K562 (cell line): ENCODE results near the gene VMP1. TPM values are rescaled to one million over a fixed set of nuclear protein-coding genes. Genes with fewer than 3 reads are reported as not detected.
A peak's percentile ranks its signal among the peaks of the same experiment; 100 is the strongest.

Source experiments
- CGGBP1 ChIP-seq: fragments of 250-450 bp; sonication (Bioruptor Pico); IDR thresholded peaks from 2 replicates; pipeline ENCODE4 v1.9.0; 2021; ENCODE audit warnings: mild to moderate bottlenecking
- DPF2 ChIP-seq: fragments of 450-650 bp; IDR thresholded peaks from 2 replicates; pipeline ENCODE4 v1.6.1; 2016
- E2F4 ChIP-seq: sonication (generic); formaldehyde crosslinking; IDR thresholded peaks from 2 replicates; pipeline ENCODE4 v1.8.0; 2022; ENCODE audit warnings: mild to moderate bottlenecking, low read depth, missing genetic modification reagents
- EP400 ChIP-seq: fragments of 450-650 bp; IDR thresholded peaks from 2 replicates; pipeline ENCODE4 v1.6.1; 2017; ENCODE audit warnings: antibody characterized with exemption, mild to moderate bottlenecking, moderate library complexity
- JUND ChIP-seq, 2 experiments: IDR thresholded peaks; 2 replicates in 1 of 2; 3 replicates in 1 of 2; pipeline ENCODE4 v1.6.1; 2011; ENCODE audit warnings: borderline replicate concordance in 2 of 2, low read depth in 2 of 2, low read length in 2 of 2, improper control_type of control experiment in 1 of 2, missing biosample characterization in 1 of 2, missing genetic modification characterization in 1 of 2, missing genetic modification reagents in 1 of 2
- KLF6 ChIP-seq: fragments of 250-450 bp; sonication (Bioruptor Pico); IDR thresholded peaks from 2 replicates; pipeline ENCODE4 v1.4.0; 2020; ENCODE audit warnings: mild to moderate bottlenecking, moderate library complexity, borderline replicate concordance
- L3MBTL2 ChIP-seq: fragments of 450-650 bp; IDR thresholded peaks from 2 replicates; pipeline ENCODE4 v1.6.1; 2016; ENCODE audit warnings: mild to moderate bottlenecking, moderate library complexity
- MLLT1 ChIP-seq, 2 experiments: fragments of 450-650 bp; IDR thresholded peaks; 2 replicates each; pipeline ENCODE4 v1.6.1; 2016
- MTA3 ChIP-seq: fragments of 450-650 bp; formaldehyde crosslinking; IDR thresholded peaks from 2 replicates; pipeline ENCODE4 v1.6.1; 2017; ENCODE audit warnings: mild to moderate bottlenecking, borderline replicate concordance
- NR2F6 ChIP-seq: fragments of 450-650 bp; formaldehyde crosslinking; IDR thresholded peaks from 2 replicates; pipeline ENCODE4 v1.4.0; 2020; ENCODE audit warnings: mild to moderate bottlenecking
- POU5F1 ChIP-seq: fragments of 150-350 bp; IDR thresholded peaks from 2 replicates; pipeline ENCODE4 v1.6.1; 2014; ENCODE audit warnings: borderline replicate concordance, low read length, low read depth, mild to moderate bottlenecking; ENCODE audit not compliant: partially characterized antibody
- PTRF ChIP-seq: fragments of 450-650 bp; IDR thresholded peaks from 2 replicates; pipeline ENCODE4 v1.6.1; 2016; ENCODE audit warnings: mild to moderate bottlenecking, missing genetic modification characterization, missing compliant biosample characterization
- SMAD1 ChIP-seq: fragments of 150-350 bp; IDR thresholded peaks from 2 replicates; pipeline ENCODE4 v1.6.1; 2014; ENCODE audit warnings: low read length, low read depth; ENCODE audit not compliant: partially characterized antibody
- SMAD2 ChIP-seq: fragments of 150-350 bp; IDR thresholded peaks from 2 replicates; pipeline ENCODE4 v1.6.1; 2014; ENCODE audit warnings: low read depth, mild to moderate bottlenecking, low read length
- SMAD4 ChIP-seq: fragments of 250-450 bp; sonication (Bioruptor Pico); conservative IDR thresholded peaks from 2 replicates; pipeline ENCODE4 v1.8.0; 2021; ENCODE audit warnings: inconsistent platforms, mild to moderate bottlenecking, moderate library complexity
- SMC3 ChIP-seq: conservative IDR thresholded peaks from 2 replicates; pipeline ENCODE4 v1.6.1; 2011; ENCODE audit warnings: low read depth, low read length, improper control_type of control experiment; ENCODE audit not compliant: insufficient read depth
- SOX6 ChIP-seq: fragments of 450-650 bp; IDR thresholded peaks from 2 replicates; pipeline ENCODE4 v1.6.1; 2014; ENCODE audit warnings: mild to moderate bottlenecking
- SPI1 ChIP-seq: IDR thresholded peaks from 2 replicates; pipeline ENCODE4 v1.6.1; 2011; ENCODE audit warnings: low read depth, low read length, control low read depth, borderline replicate concordance
- SRSF7 ChIP-seq: fragments of 200-400 bp; formaldehyde crosslinking; optimal IDR thresholded peaks from 2 replicates; pipeline ENCODE3; 2017; ENCODE audit warnings: mild to moderate bottlenecking, low read depth, low read length
- SUPT5H ChIP-seq: fragments of 450-650 bp; IDR thresholded peaks from 2 replicates; pipeline ENCODE4 v1.6.1; 2016
- ZBTB7A ChIP-seq: IDR thresholded peaks from 2 replicates; pipeline ENCODE4 v1.6.1; 2011; ENCODE audit warnings: low read depth, mild to moderate bottlenecking, low read length, moderate library complexity, borderline replicate concordance; ENCODE audit not compliant: control insufficient read depth
- ZFP36 ChIP-seq: fragments of 150-350 bp; IDR thresholded peaks from 2 replicates; pipeline ENCODE4 v1.6.1; 2018; ENCODE audit warnings: low read length, low read depth; ENCODE audit not compliant: partially characterized antibody
- ZNF12 ChIP-seq: sonication (generic); formaldehyde crosslinking; IDR thresholded peaks from 2 replicates; pipeline ENCODE4 v1.4.0; 2020; ENCODE audit warnings: mild to moderate bottlenecking, missing genetic modification reagents
- ZNF311 ChIP-seq: fragments of 250-450 bp; sonication (Bioruptor Pico); IDR thresholded peaks from 2 replicates; pipeline ENCODE4 v1.4.0; 2020; ENCODE audit warnings: mild to moderate bottlenecking, moderate library complexity
- ZNF449 ChIP-seq: fragments of 250-450 bp; sonication (Bioruptor Pico); IDR thresholded peaks from 2 replicates; pipeline ENCODE4 v1.8.0; 2022; ENCODE audit warnings: moderate library complexity, mild to moderate bottlenecking, inconsistent platforms
- polyA plus RNA-seq, 8 experiments: library from polyadenylated mRNA; depleted of rRNA in 4 of 8; stranded (reverse) in 5 of 8; unstranded in 3 of 8; fragments of >200 nt; fragmentation: Nextera tagmentation in 2 of 8; fragmentation: Illumina TruSeq in 1 of 8; extraction: Ambion mirVana in 2 of 8; extraction: Trizol in 1 of 8; gene quantifications; 2 replicates each; pipeline versions ENCODE4 v1.2.1 to v1.2.3, GENCODE V29; 2011 to 2014; ENCODE audit warnings: inconsistent platforms in 1 of 8, missing spikeins in 1 of 8
- total RNA-seq, 7 experiments: library from RNA; depleted of rRNA in 6 of 7; stranded (reverse); fragments of >200 nt in 6 of 7; fragmentation: Illumina TruSeq in 2 of 7; extraction: Trizol in 2 of 7; gene quantifications; 2 replicates each; pipeline versions ENCODE4 v1.2.1 to v1.2.3, GENCODE V29; 2011 to 2021; ENCODE audit warnings: low replicate concordance in 1 of 7

Gene VMP1
- total and polyA plus RNA-seq, 9 of the 15 experiments (the other 6 are each of a cell fraction or from before 2014, with no cell fraction given) = 123 to 304 (median 151) TPM

GRCh38 chr17:59684967-59685366 lies 22.5 kb upstream of the VMP1 start (continued):
- TF ChIP-seq E2F4 (CRISPR knock-in tag) (no peak), L3MBTL2 (0 out of 2 replicates have a peak, but pooled peaks have one; percentile 23), MLLT1 (IDR thresholded peaks at IDR 0.05) (0 out of 4 replicates have a peak, but pooled peaks of 1 of the 2 experiments have one; percentile 51), JUND (IDR thresholded peaks at IDR 0.05; ENCODE audit: borderline replicate concordance, low read depth, low read length) (peak; percentile 84), JUND (tag; IDR thresholded peaks at IDR 0.05; ENCODE audit: borderline replicate concordance, low read depth, low read length) (peak; percentile 49; the same call in 1 of the 3 replicates), ZNF311 (0 out of 2 replicates have a peak, but pooled peaks have one; percentile 62), SMAD1 (peak; percentile 58), ZNF449 (CRISPR knock-in tag) (peak; percentile 63; the same call in 1 of the 2 replicates), SUPT5H (no peak), MTA3 (no peak), ZNF12 (CRISPR knock-in tag) (no peak), DPF2 (peak; percentile 98), EP400 (peak; percentile 28; the same call in 1 of the 2 replicates), SMAD2 (no peak), ZBTB7A (no peak), SRSF7 (no peak), PTRF (tag) (no peak), KLF6 (CRISPR knock-in tag) (no peak), CGGBP1 (CRISPR knock-in tag) (no peak), SOX6 (peak; percentile 96), SPI1 (no peak), NR2F6 (CRISPR knock-in tag) (no peak), POU5F1 (no peak), SMAD4 (CRISPR knock-in tag) (peak; percentile 80), ZFP36 (peak; percentile 22), SMC3 (0 out of 2 replicates have a peak, but pooled peaks have one; percentile 22)
